Spleen (tissue), 11 donors: ENCODE measurements around the gene TMEM255A. TPM values are rescaled to one million over a fixed set of nuclear protein-coding genes. Genes with fewer than 3 reads are reported as not detected.

ENCODE experiments used
- DNase-seq: peaks from one replicate; pipeline ENCODE4 v3.0.0-alpha.2; 2020
- H3K27ac ChIP-seq, 8 donors: fragments of 200-600 bp; sonication (generic) in 7 of 8; 1 replicate in 4 of 8; 2 replicates in 4 of 8; pipeline versions ENCODE4 v1.5.0 to v1.8.0; 2016 to 2021; ENCODE audit warnings: inconsistent platforms in 4 of 8, mild to moderate bottlenecking in 4 of 8, moderate library complexity in 1 of 8
- H3K27me3 ChIP-seq, 7 donors: fragments of 200-600 bp; sonication (generic) in 6 of 7; replicated peaks in 1 of 7; 1 replicate in 4 of 7; 2 replicates in 3 of 7; pipeline versions ENCODE4 v1.5.0 to v1.8.0; 2016 to 2021; ENCODE audit warnings: inconsistent platforms in 3 of 7, mild to moderate bottlenecking in 1 of 7
- H3K36me3 ChIP-seq, 6 donors: fragments of 200-600 bp; sonication (generic) in 5 of 6; 1 replicate in 4 of 6; 2 replicates in 2 of 6; pipeline versions ENCODE4 v1.5.0 to v1.8.0; 2016 to 2021; ENCODE audit warnings: inconsistent platforms in 2 of 6
- H3K4me1 ChIP-seq, 6 donors: fragments of 200-600 bp; sonication (generic) in 5 of 6; 1 replicate in 3 of 6; 2 replicates in 3 of 6; pipeline versions ENCODE4 v1.5.0 to v1.8.0; 2016 to 2021; ENCODE audit warnings: inconsistent platforms in 3 of 6
- H3K4me3 ChIP-seq, 8 donors: fragments of 200-600 bp; sonication (generic) in 7 of 8; 1 replicate in 4 of 8; 2 replicates in 4 of 8; pipeline versions ENCODE4 v1.5.0 to v1.8.0; 2016 to 2021; ENCODE audit warnings: inconsistent platforms in 4 of 8, mild to moderate bottlenecking in 4 of 8, moderate library complexity in 2 of 8
- H3K9me3 ChIP-seq, 8 donors: fragments of 200-600 bp; sonication (generic) in 7 of 8; 1 replicate in 4 of 8; 2 replicates in 4 of 8; pipeline versions ENCODE4 v1.5.0 to v1.8.0; 2016 to 2021; ENCODE audit warnings: inconsistent platforms in 4 of 8
- CTCF ChIP-seq, 11 experiments: fragments of 200-600 bp in 7 of 11; fragments of 450-650 bp in 4 of 11; sonication (generic) in 4 of 11; IDR thresholded peaks in 8 of 11; conservative IDR thresholded peaks in 3 of 11; 1 replicate in 7 of 11; 2 replicates in 4 of 11; pipeline versions ENCODE4 v1.4.0 to v1.8.0; 2016 to 2021; ENCODE audit warnings: antibody characterized with exemption in 11 of 11, inconsistent platforms in 4 of 11, mild to moderate bottlenecking in 1 of 11
- POLR2A ChIP-seq, 3 donors: fragments of 450-650 bp; IDR thresholded peaks; one replicate each; pipeline ENCODE4 v1.5.1; 2017; ENCODE audit warnings: antibody characterized with exemption in 3 of 3, mild to moderate bottlenecking in 1 of 3
- POLR2AphosphoS5 ChIP-seq, 3 donors: sonication (generic); formaldehyde crosslinking; IDR thresholded peaks; one replicate each; pipeline ENCODE4 v1.5.1; 2017; ENCODE audit warnings: antibody characterized with exemption in 3 of 3
- WGBS, 5 donors: extraction: QIAGEN DNeasy Blood & Tissue Kit in 3 of 5; methylation state at CpG; one replicate each; pipeline versions ENCODE4 v1.1.5 to v1.1.7; 2013 to 2018; 5-methylcytosine and 5-hydroxymethylcytosine counted together
- intact Hi-C: fragments of 100-400 bp; cut with DNase I; formaldehyde crosslinking; loops from one replicate; pipeline ENCODE4 v1.15.0; 2023; ENCODE audit warnings: low total_unique reads
- polyA plus RNA-seq, 3 donors: library from polyadenylated mRNA; stranded (reverse); fragments of 200-250 nt; gene quantifications; one replicate each; pipeline ENCODE4 v1.2.1, GENCODE V29; 2013
- total RNA-seq, 7 donors: library from RNA; depleted of rRNA in 3 of 7; stranded (reverse); fragments of >200 nt in 3 of 7; fragmentation: NEBNext Ultra II Directional in 4 of 7; extraction: Animal tissue kit (Norgen Biotek cat#: 25700) in 4 of 7; gene quantifications; one replicate each; pipeline versions ENCODE4 v1.1.0 to v1.2.1, GENCODE V29; 2016 to 2021
- donor health status: healthy with polysubstance abuse.
- donor health status: DM: no; HTN: no; CAD: no; lungs with moderate emphysema.
- donor health status: DM: no; HTN: no; CAD: no.
- donor health status: Bipolar disorder and iron deficiency.
- donor health status: healthy.
- donor health status: DM: no; HTN: no; CAD: no.
- donor health status: DM: yes; HTN: yes; CAD: no.

The TMEM255A gene
- total and polyA plus RNA-seq, 10 donors, result 0.46 to 2.0 (median 1.5) TPM

- H3K4me3 ChIP-seq, result no peak overlapping the region
- H3K27me3 ChIP-seq, result no peaks in the 10 kb centered on the region
- peaks cover 0 to 30% (median 0%) of the 10 kb centered on the region in 6 donors for H3K36me3 ChIP-seq
- TF ChIP-seq POLR2A (IDR thresholded peaks at IDR 0.05) (no peak), POLR2AphosphoS5 (IDR thresholded peaks at IDR 0.05) (no peak), CTCF (IDR thresholded peaks at IDR 0.05 in 8 of 11, conservative IDR thresholded peaks at IDR 0.05 in 3 of 11) (no peak)
- intact Hi-C loops, result no loop called here
- no peak overlapping the region for H3K27ac ChIP-seq
- no peaks in the 10 kb centered on the region for H3K4me1 ChIP-seq
- no peaks in the 10 kb centered on the region for H3K9me3 ChIP-seq
- DNase-seq, result no peak
- whole genome bisulfite sequencing, 5 donors, result 69 to 94% (median 86%) methylated on average over 6 of the region's 6 CpGs
Observed at GRCh38 chrX:120235284-120235683, 76.0 kb downstream of the TMEM255A start.

DNA sequence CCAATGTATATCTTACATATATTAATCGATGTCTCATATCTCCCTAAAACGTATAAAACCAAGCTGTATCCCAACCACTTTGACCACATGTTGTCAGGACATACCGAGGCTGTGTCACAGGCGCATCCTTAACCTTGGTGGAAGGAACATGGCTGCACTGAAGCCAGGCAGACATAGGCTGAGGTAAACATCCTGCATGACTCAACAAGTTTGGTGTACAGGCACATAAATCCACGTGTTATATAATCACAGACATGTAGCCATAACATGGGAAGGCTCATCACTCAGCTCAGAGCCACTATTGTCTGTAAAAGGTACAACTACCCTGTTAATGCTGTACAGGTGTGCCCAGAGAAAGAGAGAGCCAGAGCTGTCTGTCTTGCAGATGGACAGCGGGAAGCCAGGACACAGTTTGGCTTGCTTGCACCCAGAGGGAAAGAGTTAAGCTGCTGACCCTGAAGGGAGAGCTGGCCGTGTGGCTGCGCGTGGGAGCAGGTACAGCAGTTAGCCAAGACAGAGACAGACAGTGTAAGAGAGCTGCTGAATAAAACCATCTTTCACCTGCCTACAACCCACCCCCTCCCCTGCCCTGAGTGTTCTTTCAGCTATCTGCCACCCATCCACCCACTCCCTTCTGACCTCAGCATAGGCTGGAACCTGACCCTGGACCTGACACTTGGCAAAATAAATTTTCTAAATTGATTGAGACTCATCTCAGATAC, 82.9 kb downstream of the TMEM255A start:
- H3K4me3 ChIP-seq, result no peak overlapping the region
- WGBS, 5 donors, result 73 to 91% (median 82%) methylated on average over 8 to 9 of the region's 9 CpGs
- intact Hi-C loops, result no loop called here
- H3K4me1 ChIP-seq, result no peaks in the 10 kb centered on the region
- no peaks in the 10 kb centered on the region for H3K27me3 ChIP-seq
- no peak for DNase-seq
- no peaks in the 10 kb centered on the region for H3K9me3 ChIP-seq
- no peak for TF ChIP-seq POLR2AphosphoS5 (IDR thresholded peaks at IDR 0.05)
- no peak for TF ChIP-seq POLR2A (IDR thresholded peaks at IDR 0.05)
- no peak for TF ChIP-seq CTCF (IDR thresholded peaks at IDR 0.05 in 8 of 11, conservative IDR thresholded peaks at IDR 0.05 in 3 of 11)
- H3K36me3 ChIP-seq, result peaks cover 0 to 19% (median 0%) of the 10 kb centered on the region in 6 donors
- no peak overlapping the region for H3K27ac ChIP-seq

GRCh38 chrX:120224388-120224787, 86.9 kb downstream of the TMEM255A start:
- H3K4me1 ChIP-seq, result no peaks in the 10 kb centered on the region
- H3K36me3 ChIP-seq, result peaks cover 0 to 32% (median 0%) of the 10 kb centered on the region in 6 donors
- no peak overlapping the region for H3K4me3 ChIP-seq
- TF ChIP-seq CTCF (IDR thresholded peaks at IDR 0.05 in 8 of 11, conservative IDR thresholded peaks at IDR 0.05 in 3 of 11), result no peak
- no peak for TF ChIP-seq POLR2A (IDR thresholded peaks at IDR 0.05)
- no peak for TF ChIP-seq POLR2AphosphoS5 (IDR thresholded peaks at IDR 0.05)
- 80 to 95% (median 86%) methylated on average over 4 of the region's 4 CpGs for WGBS, 5 donors
- no peaks in the 10 kb centered on the region for H3K27me3 ChIP-seq
- DNase-seq, result no peak
- intact Hi-C loops, result no loop called here
- H3K9me3 ChIP-seq, result no peaks in the 10 kb centered on the region
- no peak overlapping the region for H3K27ac ChIP-seq

DNA sequence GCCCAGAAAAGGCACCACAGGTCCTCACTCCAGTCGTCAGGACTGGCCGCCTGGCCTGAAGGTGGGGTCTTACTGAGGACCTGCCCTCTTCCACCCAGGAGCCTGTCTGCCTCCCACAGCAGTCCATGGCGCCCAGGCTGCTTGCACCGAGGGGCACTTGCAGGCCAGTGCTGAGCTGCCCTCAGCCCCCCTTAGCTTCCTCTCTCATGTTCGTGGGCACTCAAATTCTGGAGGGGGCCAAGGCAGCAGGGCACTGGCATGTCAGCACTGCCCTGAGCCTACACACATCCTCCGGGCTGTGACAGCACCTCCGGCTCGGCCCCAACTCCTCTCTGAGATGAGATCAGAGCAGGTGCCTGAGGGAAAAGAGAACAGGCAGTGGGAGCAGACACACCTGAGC, 87.9 kb downstream of the TMEM255A start:
- no peak overlapping the region for H3K4me3 ChIP-seq
- TF ChIP-seq POLR2AphosphoS5 (IDR thresholded peaks at IDR 0.05) (no peak), POLR2A (IDR thresholded peaks at IDR 0.05) (no peak), CTCF (IDR thresholded peaks at IDR 0.05 in 8 of 11, conservative IDR thresholded peaks at IDR 0.05 in 3 of 11) (no peak)
- DNase-seq, result peak; percentile 71
- intact Hi-C loops, result no loop called here
- H3K9me3 ChIP-seq, result no peaks in the 10 kb centered on the region
- H3K27me3 ChIP-seq, result no peaks in the 10 kb centered on the region
- no peaks in the 10 kb centered on the region for H3K4me1 ChIP-seq
- H3K27ac ChIP-seq, result no peak overlapping the region
- 82 to 92% (median 87%) methylated on average over 8 of the region's 8 CpGs; no CpG with 5 or more reads in 1 of the 5 donors for WGBS, 5 donors
- H3K36me3 ChIP-seq, result peaks cover 0 to 32% (median 0%) of the 10 kb centered on the region in 6 donors
